GM12878 (cell line): Measurements from ENCODE around the gene FAM237B. TPM values are rescaled to one million over a fixed set of nuclear protein-coding genes. Genes with fewer than 3 reads are reported as not detected.

ENCODE experiments used
- ASH2L ChIP-seq: fragments of 300-600, 200-600 bp; sonication (generic); IDR thresholded peaks from 2 replicates; pipeline ENCODE4 v1.6.1; 2017; ENCODE audit warnings: low read depth, mild to moderate bottlenecking, borderline replicate concordance
- ATF3 ChIP-seq: IDR thresholded peaks from 2 replicates; pipeline ENCODE4 v1.6.1; 2011; ENCODE audit warnings: low read depth, mild to moderate bottlenecking, low read length, moderate library complexity, borderline replicate concordance; ENCODE audit errors: extremely low read depth
- BACH1 ChIP-seq: fragments of 450-650 bp; IDR thresholded peaks from 2 replicates; pipeline ENCODE4 v1.6.1; 2017; ENCODE audit warnings: mild to moderate bottlenecking, borderline replicate concordance
- BRCA1 ChIP-seq: IDR thresholded peaks from 2 replicates; pipeline ENCODE4 v1.6.1; 2011; ENCODE audit warnings: low read depth, low read length, improper control_type of control experiment
- CBX3 ChIP-seq: fragments of 200-600 bp; sonication (generic); IDR thresholded peaks from 2 replicates; pipeline ENCODE4 v1.6.1; 2016; ENCODE audit warnings: low read depth, borderline replicate concordance
- ESRRA ChIP-seq: IDR thresholded peaks from 2 replicates; pipeline ENCODE4 v1.6.1; 2012; ENCODE audit warnings: mild to moderate bottlenecking, low read length, improper control_type of control experiment
- EZH2 ChIP-seq: IDR thresholded peaks from 2 replicates; pipeline ENCODE4 v1.6.1; 2012; ENCODE audit warnings: low read depth, mild to moderate bottlenecking, control low read depth, inconsistent platforms, low read length, borderline replicate concordance; ENCODE audit not compliant: control insufficient read depth
- FOS ChIP-seq: IDR thresholded peaks from 3 replicates; pipeline ENCODE4 v1.6.1; 2011; ENCODE audit warnings: borderline replicate concordance; ENCODE audit not compliant: insufficient read length; ENCODE audit errors: extremely low read depth
- GATAD2B ChIP-seq: fragments of 450-650 bp; conservative IDR thresholded peaks from 2 replicates; pipeline ENCODE4 v1.6.1; 2017; ENCODE audit warnings: low read depth, mild to moderate bottlenecking, moderate library complexity
- MYC ChIP-seq: IDR thresholded peaks from 2 replicates; pipeline ENCODE4 v1.6.1; 2011; ENCODE audit warnings: mild to moderate bottlenecking, low read length, moderate library complexity, inconsistent platforms; ENCODE audit not compliant: insufficient read depth, insufficient replicate concordance, insufficient read length, severe bottlenecking
- NFXL1 ChIP-seq: fragments of 450-650 bp; IDR thresholded peaks from 2 replicates; pipeline ENCODE4 v1.6.1; 2017; ENCODE audit warnings: antibody characterized with exemption, mild to moderate bottlenecking, borderline replicate concordance
- NFYA ChIP-seq: IDR thresholded peaks from 2 replicates; pipeline ENCODE4 v1.6.1; 2011; ENCODE audit warnings: low read depth, mild to moderate bottlenecking, low read length, improper control_type of control experiment, borderline replicate concordance
- NR2C2 ChIP-seq: IDR thresholded peaks from 2 replicates; pipeline ENCODE4 v1.6.1; 2011; ENCODE audit warnings: borderline replicate concordance, low read depth; ENCODE audit not compliant: control insufficient read depth, insufficient read length
- NR2F1 ChIP-seq: fragments of 450-650 bp; conservative IDR thresholded peaks from 2 replicates; pipeline ENCODE4 v1.6.1; 2017; ENCODE audit warnings: mild to moderate bottlenecking
- POLR2AphosphoS5 ChIP-seq: IDR thresholded peaks from 2 replicates; pipeline ENCODE4 v1.6.1; 2011; ENCODE audit warnings: mild to moderate bottlenecking, low read length, inconsistent platforms
- RB1 ChIP-seq: fragments of 450-650 bp; formaldehyde crosslinking; IDR thresholded peaks from 2 replicates; pipeline ENCODE4 v1.6.1; 2017; ENCODE audit warnings: mild to moderate bottlenecking, borderline replicate concordance
- SMARCA5 ChIP-seq: fragments of 450-650 bp; IDR thresholded peaks from 2 replicates; pipeline ENCODE4 v1.6.1; 2017; ENCODE audit warnings: mild to moderate bottlenecking
- SP1 ChIP-seq: IDR thresholded peaks from one replicate; pipeline ENCODE4 v1.6.1; 2011; ENCODE audit warnings: low read depth, low read length
- SREBF1 ChIP-seq: IDR thresholded peaks from 2 replicates; pipeline ENCODE4 v1.6.1; 2012; ENCODE audit warnings: mild to moderate bottlenecking, low read length
- SRF ChIP-seq, 2 experiments: IDR thresholded peaks; 2 replicates each; pipeline ENCODE4 v1.6.1; 2011; ENCODE audit warnings: low read depth in 2 of 2, low read length in 2 of 2, mild to moderate bottlenecking in 1 of 2, moderate library complexity in 1 of 2
- USF1 ChIP-seq: IDR thresholded peaks from 2 replicates; pipeline ENCODE4 v1.6.1; 2011; ENCODE audit warnings: borderline replicate concordance, low read depth, mild to moderate bottlenecking, moderate library complexity, mixed read lengths, low read length; ENCODE audit not compliant: insufficient read depth; ENCODE audit errors: extremely low read length
- WRNIP1 ChIP-seq: IDR thresholded peaks from 2 replicates; pipeline ENCODE4 v1.6.1; 2011; ENCODE audit warnings: low read depth, low read length, improper control_type of control experiment, borderline replicate concordance
- polyA plus RNA-seq, 11 experiments: library from polyadenylated mRNA; depleted of rRNA in 4 of 11; unstranded in 6 of 11; stranded (reverse) in 5 of 11; fragments of >200 nt; fragmentation: Nextera tagmentation in 4 of 11; fragmentation: Illumina TruSeq in 1 of 11; extraction: Ambion mirVana in 4 of 11; extraction: Trizol in 1 of 11; gene quantifications; 1 replicate in 1 of 11; 2 replicates in 10 of 11; pipeline versions ENCODE4 v1.2.1 to v1.2.3, GENCODE V29; 2011 to 2016; ENCODE audit warnings: inconsistent platforms in 2 of 11, missing spikeins in 2 of 11, low read depth in 1 of 11
- total RNA-seq, 4 experiments: library from RNA; depleted of rRNA in 3 of 4; stranded (reverse); fragments of >200 nt in 3 of 4; fragmentation: Illumina TruSeq in 1 of 4; extraction: Trizol in 1 of 4; gene quantifications; 2 replicates each; pipeline versions ENCODE4 v1.2.1 to v1.2.3, GENCODE V29; 2013 to 2021
- TF ChIP-seq, protein P1 (sequence below): fragments of 450-650 bp; IDR thresholded peaks from 2 replicates; pipeline ENCODE4 v1.6.1; 2016; ENCODE audit warnings: mild to moderate bottlenecking, moderate library complexity, borderline replicate concordance

Gene FAM237B
- total and polyA plus RNA-seq, 10 of the 15 experiments (the other 5 are each of a cell fraction or from before 2014, with no cell fraction given) = not detected

DNA sequence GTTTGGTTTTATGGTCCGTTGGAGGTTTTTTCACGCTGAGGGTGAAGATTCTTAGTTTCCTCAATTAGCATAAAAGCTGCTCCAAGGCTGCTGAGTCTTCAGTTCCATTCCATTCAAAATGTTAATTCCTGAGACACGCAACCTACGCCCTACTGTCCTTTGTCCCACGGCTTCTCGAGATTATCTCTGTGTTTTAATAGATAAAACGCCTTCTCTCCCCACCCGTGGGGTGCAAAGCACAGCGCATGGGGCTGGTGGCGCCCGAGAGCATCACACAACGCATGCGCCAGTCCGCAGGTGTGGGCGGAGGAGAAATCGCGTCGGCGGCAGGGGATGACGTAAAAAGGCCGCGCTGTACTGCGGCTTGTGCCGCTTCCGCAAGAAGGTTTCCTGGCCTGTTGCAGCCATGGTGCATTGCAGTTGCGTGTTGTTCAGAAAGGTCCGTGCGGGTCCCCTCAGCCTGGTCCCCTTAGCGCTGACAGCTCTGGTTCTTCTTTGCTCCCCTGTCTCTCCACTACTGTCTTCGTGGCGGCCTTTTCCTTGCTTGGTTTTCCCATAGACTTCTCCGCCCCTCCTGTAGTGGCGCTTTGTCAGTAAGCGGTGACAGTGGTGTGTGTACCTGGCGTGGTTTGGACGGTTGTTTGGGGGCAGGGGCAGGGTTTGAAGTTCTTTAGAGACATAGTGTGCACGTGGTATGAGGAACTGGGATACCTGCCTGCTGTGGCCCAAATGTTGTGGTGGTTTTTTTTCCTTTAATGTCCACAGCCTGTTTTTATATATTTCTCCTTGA lies 25.4 kb upstream of the FAM237B start, which contains the start of gene GTPBP10 (continued):
- TF ChIP-seq NR2C2 (no peak), ATF3 (peak; percentile 93), NFXL1 (no peak), SREBF1 (no peak), EZH2 (no peak), FOS (no peak), WRNIP1 (no peak), CBX3 (no peak), MYC (peak; percentile 85), SMARCA5 (peak; percentile 85; the same call in 1 of the 2 replicates), ASH2L (no peak), NR2F1 (peak; percentile 50; the same call in 1 of the 2 replicates), SP1 (peak; percentile 64), RB1 (peak; percentile 61; the same call in 1 of the 2 replicates), NFYA (no peak), BRCA1 (no peak), GATAD2B (peak; percentile 66; the same call in 1 of the 2 replicates), SRF (IDR thresholded peaks at IDR 0.05; ENCODE audit: low read depth in 2 of 2, low read length in 2 of 2) (peak in 1 of 2 experiments; percentile 89; a peak in 2 of 4 replicates), POLR2AphosphoS5 (peak; percentile 99), USF1 (no peak), ESRRA (no peak), BACH1 (peak; percentile 72)
- TF ChIP-seq, protein P1, sequence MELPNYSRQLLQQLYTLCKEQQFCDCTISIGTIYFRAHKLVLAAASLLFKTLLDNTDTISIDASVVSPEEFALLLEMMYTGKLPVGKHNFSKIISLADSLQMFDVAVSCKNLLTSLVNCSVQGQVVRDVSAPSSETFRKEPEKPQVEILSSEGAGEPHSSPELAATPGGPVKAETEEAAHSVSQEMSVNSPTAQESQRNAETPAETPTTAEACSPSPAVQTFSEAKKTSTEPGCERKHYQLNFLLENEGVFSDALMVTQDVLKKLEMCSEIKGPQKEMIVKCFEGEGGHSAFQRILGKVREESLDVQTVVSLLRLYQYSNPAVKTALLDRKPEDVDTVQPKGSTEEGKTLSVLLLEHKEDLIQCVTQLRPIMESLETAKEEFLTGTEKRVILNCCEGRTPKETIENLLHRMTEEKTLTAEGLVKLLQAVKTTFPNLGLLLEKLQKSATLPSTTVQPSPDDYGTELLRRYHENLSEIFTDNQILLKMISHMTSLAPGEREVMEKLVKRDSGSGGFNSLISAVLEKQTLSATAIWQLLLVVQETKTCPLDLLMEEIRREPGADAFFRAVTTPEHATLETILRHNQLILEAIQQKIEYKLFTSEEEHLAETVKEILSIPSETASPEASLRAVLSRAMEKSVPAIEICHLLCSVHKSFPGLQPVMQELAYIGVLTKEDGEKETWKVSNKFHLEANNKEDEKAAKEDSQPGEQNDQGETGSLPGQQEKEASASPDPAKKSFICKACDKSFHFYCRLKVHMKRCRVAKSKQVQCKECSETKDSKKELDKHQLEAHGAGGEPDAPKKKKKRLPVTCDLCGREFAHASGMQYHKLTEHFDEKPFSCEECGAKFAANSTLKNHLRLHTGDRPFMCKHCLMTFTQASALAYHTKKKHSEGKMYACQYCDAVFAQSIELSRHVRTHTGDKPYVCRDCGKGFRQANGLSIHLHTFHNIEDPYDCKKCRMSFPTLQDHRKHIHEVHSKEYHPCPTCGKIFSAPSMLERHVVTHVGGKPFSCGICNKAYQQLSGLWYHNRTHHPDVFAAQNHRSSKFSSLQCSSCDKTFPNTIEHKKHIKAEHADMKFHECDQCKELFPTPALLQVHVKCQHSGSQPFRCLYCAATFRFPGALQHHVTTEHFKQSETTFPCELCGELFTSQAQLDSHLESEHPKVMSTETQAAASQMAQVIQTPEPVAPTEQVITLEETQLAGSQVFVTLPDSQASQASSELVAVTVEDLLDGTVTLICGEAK = peak; percentile 59; the same call in 1 of the 2 replicates
